ENCODE results near the gene CCDC33. TPM values are rescaled to one million over a fixed set of nuclear protein-coding genes. Genes with fewer than 3 reads are reported as not detected.

Gene CCDC33
- total RNA-seq, 3 donors from 2014 or later = 0.22 TPM; not detected in 2

DNA sequence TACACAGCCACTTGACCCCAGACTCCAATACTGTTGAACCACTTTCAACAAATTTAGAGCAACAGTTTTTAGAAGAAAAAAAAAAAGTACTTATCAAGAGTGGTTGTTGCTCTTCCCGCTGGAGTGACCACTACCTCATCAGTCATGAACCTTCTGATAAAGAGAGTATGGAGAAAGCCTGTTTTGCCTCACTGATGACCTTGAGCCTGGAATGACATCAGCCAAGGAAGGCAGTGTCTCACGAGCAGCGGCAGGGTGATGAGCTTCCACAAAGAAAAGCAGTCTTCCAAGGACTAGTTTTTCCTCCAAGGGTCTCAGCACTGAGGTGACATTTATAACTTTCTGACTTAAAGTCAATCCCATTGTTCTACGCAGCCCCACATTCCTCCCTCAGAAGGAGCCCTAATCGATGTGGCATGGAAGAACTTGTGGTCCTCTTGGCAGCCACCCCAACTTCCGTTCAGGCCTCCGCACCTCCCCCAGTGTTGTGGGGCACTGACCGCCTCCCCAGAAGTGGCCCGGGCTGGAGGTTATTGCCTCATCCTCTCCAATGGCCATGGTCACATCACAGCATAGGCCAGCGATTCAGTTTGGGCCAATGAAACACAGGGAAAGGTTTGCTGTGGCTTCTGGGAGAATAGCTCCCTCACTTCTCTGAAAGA is 133.1 kb downstream of the CCDC33 start:
- Histone ChIP-seq H3K36me3 (ENCODE audit: low read depth) (no peaks in the 10 kb centered on the region), H3K4me3 (no peak overlapping the region), H3K4me1 (ENCODE audit: low read depth) (peaks cover 10% of the 10 kb centered on the region), H3K9me3 (no peaks in the 10 kb centered on the region)
- TF ChIP-seq, protein P1, sequence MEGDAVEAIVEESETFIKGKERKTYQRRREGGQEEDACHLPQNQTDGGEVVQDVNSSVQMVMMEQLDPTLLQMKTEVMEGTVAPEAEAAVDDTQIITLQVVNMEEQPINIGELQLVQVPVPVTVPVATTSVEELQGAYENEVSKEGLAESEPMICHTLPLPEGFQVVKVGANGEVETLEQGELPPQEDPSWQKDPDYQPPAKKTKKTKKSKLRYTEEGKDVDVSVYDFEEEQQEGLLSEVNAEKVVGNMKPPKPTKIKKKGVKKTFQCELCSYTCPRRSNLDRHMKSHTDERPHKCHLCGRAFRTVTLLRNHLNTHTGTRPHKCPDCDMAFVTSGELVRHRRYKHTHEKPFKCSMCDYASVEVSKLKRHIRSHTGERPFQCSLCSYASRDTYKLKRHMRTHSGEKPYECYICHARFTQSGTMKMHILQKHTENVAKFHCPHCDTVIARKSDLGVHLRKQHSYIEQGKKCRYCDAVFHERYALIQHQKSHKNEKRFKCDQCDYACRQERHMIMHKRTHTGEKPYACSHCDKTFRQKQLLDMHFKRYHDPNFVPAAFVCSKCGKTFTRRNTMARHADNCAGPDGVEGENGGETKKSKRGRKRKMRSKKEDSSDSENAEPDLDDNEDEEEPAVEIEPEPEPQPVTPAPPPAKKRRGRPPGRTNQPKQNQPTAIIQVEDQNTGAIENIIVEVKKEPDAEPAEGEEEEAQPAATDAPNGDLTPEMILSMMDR (IDR thresholded peaks at IDR 0.05) = no peak
- no peak for ATAC-seq
- intact Hi-C loops (cut with DNase I, micrococcal nuclease) = no loop called here
- DNase-seq = no peak

DNA sequence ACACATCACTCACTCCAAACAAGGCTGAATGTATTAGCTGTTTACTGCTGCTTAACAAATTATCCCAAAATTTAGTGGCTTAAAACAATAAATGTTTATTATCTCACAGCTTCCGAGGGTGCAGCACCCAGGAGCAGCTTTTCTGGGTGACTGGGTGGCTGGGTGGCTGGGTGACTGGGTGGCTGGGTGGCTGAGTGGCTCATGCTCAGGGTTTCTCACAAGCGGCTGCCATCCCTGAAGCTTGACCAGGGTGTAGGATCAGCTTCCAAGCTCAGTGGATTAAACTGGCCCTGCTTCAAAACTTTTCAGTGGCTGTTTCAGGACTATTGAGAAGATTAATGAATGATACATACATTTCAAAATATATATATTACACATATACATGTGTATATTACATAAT is 133.6 kb downstream of the CCDC33 start:
- TF ChIP-seq, protein P1 (IDR thresholded peaks at IDR 0.05) = no peak
- Histone ChIP-seq H3K36me3 (ENCODE audit: low read depth) (no peaks in the 10 kb centered on the region), H3K4me1 (ENCODE audit: low read depth) (peaks cover 14% of the 10 kb centered on the region), H3K9me3 (no peaks in the 10 kb centered on the region), H3K4me3 (no peak overlapping the region)
- no peak for DNase-seq
- intact Hi-C loops (cut with DNase I, micrococcal nuclease) = loop anchor here in 1 of 2 donors (10.0 kb wide), 1 partner anchor 395 kb away; no protein-coding TSS in a partner anchor
- ATAC-seq = no peak

DNA sequence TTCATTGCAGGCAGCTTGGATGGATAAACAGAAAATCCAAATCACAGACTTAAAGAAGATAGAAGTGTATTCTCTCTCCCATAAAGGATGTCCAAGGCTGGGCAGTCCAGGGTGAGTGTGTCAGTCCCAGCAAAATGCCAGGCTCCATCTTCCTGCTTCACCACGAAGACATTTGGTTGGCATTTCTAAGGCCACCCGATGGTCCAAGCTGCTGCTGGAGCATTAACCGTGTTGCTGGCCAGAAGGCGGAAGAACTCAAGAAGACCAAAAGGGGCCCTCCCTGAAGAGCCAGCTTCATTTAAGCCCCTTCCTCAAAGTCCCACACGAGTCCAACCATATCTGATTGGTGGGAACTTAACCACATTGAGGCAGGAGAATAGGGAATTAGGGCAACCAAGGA is 134.3 kb downstream of the CCDC33 start:
- Histone ChIP-seq H3K36me3 (ENCODE audit: low read depth) (no peaks in the 10 kb centered on the region), H3K4me1 (ENCODE audit: low read depth) (peaks cover 15% of the 10 kb centered on the region), H3K9me3 (no peaks in the 10 kb centered on the region), H3K4me3 (no peak overlapping the region)
- TF ChIP-seq, protein P1 (IDR thresholded peaks at IDR 0.05) = no peak
- no peak for ATAC-seq
- intact Hi-C loops (cut with DNase I, micrococcal nuclease) = loop anchor here in 1 of 2 donors (10.0 kb wide), 1 partner anchor 394 kb away; no protein-coding TSS in a partner anchor
- DNase-seq = no peak

DNA sequence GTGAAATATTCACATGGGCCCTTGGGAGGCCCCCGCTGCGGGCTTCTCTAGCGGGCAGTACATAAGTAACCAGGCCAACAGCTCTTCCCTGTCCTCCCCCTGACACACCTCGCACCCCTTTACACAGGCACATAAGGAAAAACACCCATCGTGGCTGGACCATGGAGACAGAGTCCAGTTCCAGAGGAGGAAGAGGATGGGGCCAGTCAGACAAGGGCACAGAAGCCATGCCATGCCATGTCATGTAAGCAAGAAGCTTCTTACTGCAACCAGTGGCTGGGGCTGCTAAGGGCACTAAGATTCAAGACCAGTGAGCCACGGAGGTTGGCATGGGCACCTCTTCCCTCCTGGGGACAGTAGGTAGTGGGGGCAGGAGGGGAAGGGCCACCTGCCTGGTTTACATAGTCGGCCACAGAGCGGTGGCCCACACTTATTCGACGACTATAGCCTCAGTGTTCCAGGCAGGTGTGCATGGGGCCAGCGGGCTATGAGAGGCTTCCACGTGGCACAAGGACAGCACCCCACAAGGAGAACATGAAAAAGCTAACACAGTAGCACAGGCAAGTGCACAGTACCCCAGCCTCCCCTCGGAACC is 137.0 kb downstream of the CCDC33 start:
- peaks cover 9% of the 10 kb centered on the region for H3K4me1 ChIP-seq (ENCODE audit: low read depth)
- ATAC-seq (no peak), DNase-seq (no peak)
- H3K36me3 ChIP-seq (ENCODE audit: low read depth) = no peaks in the 10 kb centered on the region
- intact Hi-C loops (cut with DNase I, micrococcal nuclease) = loop anchor here in 1 of 2 donors (10.0 kb wide), 1 partner anchor 392 kb away; no protein-coding TSS in a partner anchor
- TF ChIP-seq, protein P1 (IDR thresholded peaks at IDR 0.05) = no peak
- no peak overlapping the region for H3K4me3 ChIP-seq
- no peaks in the 10 kb centered on the region for H3K9me3 ChIP-seq

DNA sequence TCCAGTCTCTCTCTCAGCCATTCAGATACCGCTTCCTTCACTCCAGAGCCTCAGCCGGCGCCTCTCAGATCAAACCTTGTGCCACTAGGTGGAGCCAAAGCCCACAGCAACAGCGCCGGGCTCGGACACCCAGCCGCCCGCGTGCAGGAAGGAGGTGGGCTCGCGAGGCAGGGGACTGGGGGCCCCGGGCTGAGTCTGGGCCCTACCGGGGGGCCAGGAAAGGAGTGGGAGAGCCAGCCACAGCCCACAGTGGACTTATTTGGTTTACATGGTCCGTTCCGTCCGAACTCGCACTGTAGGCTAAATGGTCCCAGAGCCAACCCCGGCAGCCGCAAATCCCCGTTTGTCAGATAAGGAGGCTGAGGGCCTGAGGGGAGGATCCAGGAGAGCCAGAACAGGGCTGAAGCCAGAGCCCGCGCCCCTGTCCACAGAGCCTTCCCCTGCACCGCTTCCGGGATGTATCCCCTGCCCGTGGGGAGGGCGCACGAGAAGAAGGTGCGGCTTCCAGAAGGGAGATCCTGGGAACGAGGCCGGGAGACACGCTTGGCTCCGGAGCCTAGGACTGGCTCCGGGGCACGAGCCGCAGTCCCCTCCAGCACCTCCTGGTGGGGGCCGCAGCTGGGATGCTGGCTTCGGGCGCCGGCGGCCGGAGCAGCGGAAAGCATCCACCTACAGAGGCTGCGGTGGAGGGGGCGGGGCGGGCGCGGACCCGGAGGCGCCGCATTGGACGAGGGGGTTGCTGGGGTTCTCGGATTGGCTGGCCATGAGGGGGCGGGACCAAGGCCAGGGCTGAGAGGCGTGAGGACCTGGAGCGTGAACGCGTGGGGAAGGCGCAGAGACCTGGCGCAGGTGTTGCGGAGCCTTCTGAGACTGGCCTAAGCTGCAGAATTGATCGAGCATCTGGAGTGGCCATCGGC is 137.9 kb downstream of the CCDC33 start:
- intact Hi-C loops (cut with DNase I, micrococcal nuclease) = loop anchor here in 1 of 2 donors (10.0 kb wide), 1 partner anchor 391 kb away; no protein-coding TSS in a partner anchor
- peak; percentile 98 for ATAC-seq
- DNase-seq = peak; percentile 95 to 96 (median 96)
- TF ChIP-seq, protein P1 (IDR thresholded peaks at IDR 0.05) = peak; percentile 78
- Histone ChIP-seq H3K36me3 (ENCODE audit: low read depth) (no peaks in the 10 kb centered on the region), H3K4me3 (peak overlapping the region; percentile 22), H3K9me3 (no peaks in the 10 kb centered on the region), H3K4me1 (ENCODE audit: low read depth) (peaks cover 10% of the 10 kb centered on the region)
